Panc1 (cell line): ENCODE measurements around the gene SCPEP1.
"Not testable (repeated sequence)": the region's sequence is repeated elsewhere in the genome, so short reads cannot be mapped to it uniquely, and the experiment has no call there.

Experiments
- POLR2AphosphoS5 ChIP-seq: IDR thresholded peaks from 2 replicates; pipeline ENCODE4 v1.6.1; 2012; ENCODE audit warnings: mild to moderate bottlenecking, low read depth, low read length, moderate library complexity
- SIN3A ChIP-seq: IDR thresholded peaks from 2 replicates; pipeline ENCODE4 v1.6.1; 2012; ENCODE audit warnings: low read depth, mild to moderate bottlenecking, low read length, moderate library complexity, borderline replicate concordance; ENCODE audit not compliant: insufficient read depth
- TF ChIP-seq, protein P1 (sequence below), 2 experiments: IDR thresholded peaks; 2 replicates each; pipeline ENCODE4 v1.6.1; 2011 to 2012; ENCODE audit warnings: low read depth in 2 of 2, control low read depth in 1 of 2, low read length in 1 of 2, mild to moderate bottlenecking in 1 of 2, moderate library complexity in 1 of 2; ENCODE audit not compliant: insufficient read depth in 1 of 2
- TF ChIP-seq, protein P2 (sequence below): fragments of 450-650 bp; IDR thresholded peaks from 2 replicates; pipeline ENCODE4 v1.5.1; 2017; ENCODE audit warnings: mild to moderate bottlenecking

DNA sequence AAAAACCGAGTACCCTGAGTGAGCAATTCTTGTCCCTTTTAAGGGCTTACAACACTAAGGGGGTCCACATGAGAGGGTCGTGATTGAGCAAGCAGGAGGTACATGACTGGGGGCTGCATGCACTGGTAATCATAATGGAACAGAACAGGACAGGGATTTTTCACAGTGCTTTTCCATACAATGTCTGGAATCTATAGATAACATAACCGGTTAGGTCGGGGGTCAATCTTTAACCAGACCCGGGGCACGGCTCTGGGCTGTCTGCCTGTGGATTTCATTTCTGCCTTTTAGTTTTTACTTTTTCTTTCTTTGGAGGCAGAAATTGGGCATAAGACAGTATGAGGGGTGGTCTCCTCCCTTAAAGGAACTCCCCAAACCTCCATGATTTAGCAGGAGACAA, 12.2 kb upstream of the SCPEP1 start:
- TF ChIP-seq, protein P1, sequence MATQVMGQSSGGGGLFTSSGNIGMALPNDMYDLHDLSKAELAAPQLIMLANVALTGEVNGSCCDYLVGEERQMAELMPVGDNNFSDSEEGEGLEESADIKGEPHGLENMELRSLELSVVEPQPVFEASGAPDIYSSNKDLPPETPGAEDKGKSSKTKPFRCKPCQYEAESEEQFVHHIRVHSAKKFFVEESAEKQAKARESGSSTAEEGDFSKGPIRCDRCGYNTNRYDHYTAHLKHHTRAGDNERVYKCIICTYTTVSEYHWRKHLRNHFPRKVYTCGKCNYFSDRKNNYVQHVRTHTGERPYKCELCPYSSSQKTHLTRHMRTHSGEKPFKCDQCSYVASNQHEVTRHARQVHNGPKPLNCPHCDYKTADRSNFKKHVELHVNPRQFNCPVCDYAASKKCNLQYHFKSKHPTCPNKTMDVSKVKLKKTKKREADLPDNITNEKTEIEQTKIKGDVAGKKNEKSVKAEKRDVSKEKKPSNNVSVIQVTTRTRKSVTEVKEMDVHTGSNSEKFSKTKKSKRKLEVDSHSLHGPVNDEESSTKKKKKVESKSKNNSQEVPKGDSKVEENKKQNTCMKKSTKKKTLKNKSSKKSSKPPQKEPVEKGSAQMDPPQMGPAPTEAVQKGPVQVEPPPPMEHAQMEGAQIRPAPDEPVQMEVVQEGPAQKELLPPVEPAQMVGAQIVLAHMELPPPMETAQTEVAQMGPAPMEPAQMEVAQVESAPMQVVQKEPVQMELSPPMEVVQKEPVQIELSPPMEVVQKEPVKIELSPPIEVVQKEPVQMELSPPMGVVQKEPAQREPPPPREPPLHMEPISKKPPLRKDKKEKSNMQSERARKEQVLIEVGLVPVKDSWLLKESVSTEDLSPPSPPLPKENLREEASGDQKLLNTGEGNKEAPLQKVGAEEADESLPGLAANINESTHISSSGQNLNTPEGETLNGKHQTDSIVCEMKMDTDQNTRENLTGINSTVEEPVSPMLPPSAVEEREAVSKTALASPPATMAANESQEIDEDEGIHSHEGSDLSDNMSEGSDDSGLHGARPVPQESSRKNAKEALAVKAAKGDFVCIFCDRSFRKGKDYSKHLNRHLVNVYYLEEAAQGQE (IDR thresholded peaks at IDR 0.05; ENCODE audit: insufficient read depth in 1 of 2, low read depth in 2 of 2, low read length in 1 of 2) = not testable (repeated sequence)
- TF ChIP-seq, protein P2, sequence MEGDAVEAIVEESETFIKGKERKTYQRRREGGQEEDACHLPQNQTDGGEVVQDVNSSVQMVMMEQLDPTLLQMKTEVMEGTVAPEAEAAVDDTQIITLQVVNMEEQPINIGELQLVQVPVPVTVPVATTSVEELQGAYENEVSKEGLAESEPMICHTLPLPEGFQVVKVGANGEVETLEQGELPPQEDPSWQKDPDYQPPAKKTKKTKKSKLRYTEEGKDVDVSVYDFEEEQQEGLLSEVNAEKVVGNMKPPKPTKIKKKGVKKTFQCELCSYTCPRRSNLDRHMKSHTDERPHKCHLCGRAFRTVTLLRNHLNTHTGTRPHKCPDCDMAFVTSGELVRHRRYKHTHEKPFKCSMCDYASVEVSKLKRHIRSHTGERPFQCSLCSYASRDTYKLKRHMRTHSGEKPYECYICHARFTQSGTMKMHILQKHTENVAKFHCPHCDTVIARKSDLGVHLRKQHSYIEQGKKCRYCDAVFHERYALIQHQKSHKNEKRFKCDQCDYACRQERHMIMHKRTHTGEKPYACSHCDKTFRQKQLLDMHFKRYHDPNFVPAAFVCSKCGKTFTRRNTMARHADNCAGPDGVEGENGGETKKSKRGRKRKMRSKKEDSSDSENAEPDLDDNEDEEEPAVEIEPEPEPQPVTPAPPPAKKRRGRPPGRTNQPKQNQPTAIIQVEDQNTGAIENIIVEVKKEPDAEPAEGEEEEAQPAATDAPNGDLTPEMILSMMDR = not testable (repeated sequence)
- TF ChIP-seq SIN3A, POLR2AphosphoS5: not testable (repeated sequence)
